Left hindlimb (tissue), 1 donor: Measurements from ENCODE around the gene SLC6A6.

Source experiments
- DNase-seq: peaks from one replicate; pipeline ENCODE4 v3.0.0-alpha.2; 2018

SLC6A6 gene

DNA sequence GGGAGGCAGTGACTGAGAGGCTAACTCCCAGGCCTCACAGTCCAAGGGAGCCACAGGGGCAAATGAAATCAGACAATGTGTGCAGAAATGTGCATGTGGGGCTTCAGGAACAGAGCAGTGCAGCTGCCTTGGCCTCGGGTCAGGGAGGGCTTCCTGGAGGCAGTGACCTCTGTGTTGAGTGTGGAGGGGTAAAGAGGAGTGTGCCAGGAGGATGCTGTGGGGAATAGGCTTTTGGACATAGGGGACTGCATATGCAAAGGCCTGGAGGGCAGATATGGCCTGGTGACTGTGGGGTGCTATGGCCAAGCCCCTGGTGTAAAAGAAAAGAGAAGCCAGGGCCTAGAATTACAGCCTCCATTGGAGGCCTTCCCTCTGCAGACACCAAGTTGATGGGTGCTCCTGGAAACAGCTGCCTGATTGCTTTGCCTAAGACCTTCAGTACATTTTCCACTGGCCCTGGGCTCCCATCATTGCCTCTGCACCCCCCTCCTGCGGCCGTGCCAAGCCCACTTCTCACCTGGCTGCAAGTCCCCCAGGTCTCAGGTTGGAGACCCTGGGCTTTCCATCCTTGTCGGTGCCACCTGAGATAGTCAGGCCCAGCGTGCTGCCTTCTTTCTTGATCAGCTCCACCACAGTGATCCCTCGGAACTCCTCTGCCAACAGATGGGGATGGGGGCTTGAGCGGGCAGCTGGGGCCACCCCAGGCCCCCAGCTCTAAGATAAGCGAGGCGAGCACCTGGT is 122.7 kb downstream of the SLC6A6 start:
- DNase-seq: no peak

DNA sequence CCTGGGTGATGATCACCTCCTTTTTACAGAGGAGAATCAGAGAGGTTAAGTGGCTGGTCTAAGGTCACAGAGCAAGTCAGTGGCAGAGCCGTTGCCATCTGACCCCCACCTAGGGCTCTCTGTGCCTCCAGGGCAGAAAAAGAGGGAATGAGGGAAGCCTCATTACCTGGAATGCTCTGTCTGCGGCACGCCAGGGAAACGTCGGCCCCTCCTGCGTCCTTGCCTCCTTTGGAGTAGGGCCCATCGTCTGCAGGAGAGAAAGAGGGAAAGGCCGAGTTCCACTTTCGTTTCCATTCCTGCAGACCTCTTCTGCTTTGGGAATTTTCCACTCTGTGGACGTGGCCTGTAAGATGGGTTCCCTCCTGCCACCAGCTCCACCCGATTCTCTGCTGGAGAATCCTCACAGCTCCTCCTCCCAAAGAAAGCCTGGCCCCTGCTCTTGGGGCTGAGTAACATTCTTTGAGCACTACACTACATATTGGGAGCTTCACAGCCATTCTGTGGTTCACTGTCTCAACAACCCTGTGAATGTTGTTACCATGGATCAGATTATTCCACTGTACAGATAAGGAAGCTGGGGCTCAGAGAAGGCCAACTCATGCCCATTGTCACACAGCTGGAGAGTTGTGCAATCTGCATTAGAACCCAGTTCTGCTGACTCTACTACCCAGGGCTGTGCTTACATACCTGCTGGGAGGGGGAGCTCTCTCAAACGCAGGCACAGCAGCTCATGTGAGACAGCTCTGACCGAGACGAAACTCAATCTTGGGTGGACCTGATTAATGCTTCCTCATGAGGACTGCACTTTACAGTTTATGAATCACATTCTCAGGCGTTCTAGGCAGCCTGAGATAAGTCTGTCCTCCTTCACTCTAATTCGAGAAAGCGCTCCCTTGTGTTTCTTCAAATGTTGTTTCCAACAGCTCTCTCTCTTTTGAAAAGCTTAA is 123.6 kb downstream of the SLC6A6 start:
- DNase-seq: no peak

DNA sequence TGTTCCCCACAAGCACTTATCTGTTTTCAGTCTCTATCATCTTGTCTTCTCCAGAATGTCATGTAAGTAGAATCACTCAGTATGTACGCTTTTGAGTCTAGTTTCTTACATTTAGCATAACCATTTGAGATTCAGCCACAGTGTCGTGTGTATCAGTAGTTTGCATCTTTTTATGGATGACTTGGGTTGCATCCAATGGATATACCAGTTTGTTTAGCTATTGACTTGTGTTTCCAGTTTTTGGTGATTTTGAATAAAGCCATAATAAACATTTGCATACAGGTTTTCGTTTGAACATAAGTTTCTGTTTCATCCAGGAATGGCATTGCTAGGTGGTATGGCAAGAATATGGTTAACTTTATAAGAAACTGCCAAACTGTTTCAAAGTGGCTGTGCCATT is 125.7 kb downstream of the SLC6A6 start:
- DNase-seq: no peak

DNA sequence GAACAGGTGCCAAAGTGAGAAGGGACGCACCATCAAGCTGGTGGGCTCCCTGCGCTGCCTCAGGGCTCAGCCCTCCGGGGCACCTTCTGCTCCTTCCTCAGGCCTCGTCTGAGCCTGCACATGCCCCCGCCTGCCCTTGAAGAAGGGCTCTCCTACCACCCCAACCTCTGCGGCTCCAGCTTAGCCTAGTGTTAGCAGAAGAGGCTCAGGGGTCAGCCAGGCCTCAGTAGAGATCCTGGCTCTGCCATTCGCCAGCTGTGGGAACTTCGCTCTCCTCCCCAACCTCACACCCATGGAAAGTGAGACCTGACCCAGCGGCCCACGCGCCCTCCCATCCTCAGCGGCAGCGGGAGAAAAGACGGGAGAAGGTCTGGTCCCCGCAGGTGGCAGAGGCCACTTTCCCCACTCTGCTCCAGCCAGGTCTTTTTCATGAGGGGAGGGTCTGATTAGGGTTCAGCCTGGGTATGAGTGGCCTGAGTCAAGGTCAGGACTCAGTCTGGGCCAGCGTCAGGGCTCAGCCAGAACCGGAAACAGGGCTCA is 129.5 kb downstream of the SLC6A6 start:
- DNase-seq: no peak

DNA sequence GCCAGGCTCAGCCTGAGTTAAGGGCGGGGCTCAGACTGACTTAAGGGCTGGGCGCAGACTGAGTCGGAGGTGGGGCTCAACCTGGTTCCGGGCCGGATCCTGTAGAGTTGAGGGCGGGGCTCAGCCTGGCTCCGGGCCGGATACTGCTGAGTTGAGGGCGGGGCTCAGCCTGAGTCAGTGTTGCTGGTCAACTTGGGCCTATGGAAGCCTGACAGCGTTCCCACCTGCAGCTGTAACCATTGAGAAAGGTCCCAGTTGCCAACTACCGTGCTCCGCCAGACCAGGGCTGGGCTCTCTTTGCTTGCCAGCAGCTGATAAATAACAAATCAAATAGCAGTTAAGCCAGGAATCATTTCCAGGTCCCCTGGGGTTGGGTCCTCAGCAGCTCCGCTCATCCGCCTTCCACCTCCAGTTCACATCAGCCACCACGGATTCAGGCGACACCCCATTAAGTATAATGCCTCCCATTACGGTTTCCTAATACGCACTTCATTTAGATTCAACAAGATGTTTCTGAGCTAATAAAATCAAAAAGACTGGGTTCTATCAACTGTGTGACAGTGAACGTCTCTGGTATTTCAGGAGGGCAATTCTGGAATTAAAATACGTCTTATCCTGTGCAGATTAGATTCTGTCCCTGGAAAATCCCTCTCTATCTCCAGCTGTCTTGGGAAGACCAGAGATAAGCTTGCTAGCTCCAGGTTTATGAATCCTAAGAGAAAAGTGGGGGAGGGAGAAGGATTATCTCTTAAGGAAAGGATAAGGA is 130.5 kb downstream of the SLC6A6 start:
- DNase-seq: no peak

DNA sequence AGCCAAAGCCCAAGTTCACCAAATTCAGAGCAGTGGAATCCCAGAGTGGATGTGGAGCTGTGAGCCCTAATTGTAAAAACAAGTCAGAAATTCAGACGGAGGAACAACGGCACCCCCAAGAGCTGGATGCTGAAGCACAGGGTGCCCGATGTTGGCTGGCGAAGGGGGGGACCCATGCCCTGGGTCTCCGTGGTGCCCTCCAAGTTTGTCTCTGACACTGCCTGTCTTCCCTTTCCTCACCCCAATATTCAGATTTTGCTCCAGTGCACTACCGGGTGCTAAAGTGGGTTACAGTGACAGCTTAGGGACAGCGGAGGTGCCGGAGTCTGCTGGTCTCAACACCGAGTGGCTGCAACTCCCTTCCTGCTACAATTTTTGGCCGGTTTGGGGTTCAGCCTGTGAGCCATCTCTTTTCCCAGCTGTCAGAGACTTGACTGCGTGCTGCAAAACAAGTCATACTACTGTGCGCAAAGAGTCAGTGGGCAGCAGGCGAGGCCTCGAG is 131.1 kb downstream of the SLC6A6 start:
- DNase-seq: no peak

DNA sequence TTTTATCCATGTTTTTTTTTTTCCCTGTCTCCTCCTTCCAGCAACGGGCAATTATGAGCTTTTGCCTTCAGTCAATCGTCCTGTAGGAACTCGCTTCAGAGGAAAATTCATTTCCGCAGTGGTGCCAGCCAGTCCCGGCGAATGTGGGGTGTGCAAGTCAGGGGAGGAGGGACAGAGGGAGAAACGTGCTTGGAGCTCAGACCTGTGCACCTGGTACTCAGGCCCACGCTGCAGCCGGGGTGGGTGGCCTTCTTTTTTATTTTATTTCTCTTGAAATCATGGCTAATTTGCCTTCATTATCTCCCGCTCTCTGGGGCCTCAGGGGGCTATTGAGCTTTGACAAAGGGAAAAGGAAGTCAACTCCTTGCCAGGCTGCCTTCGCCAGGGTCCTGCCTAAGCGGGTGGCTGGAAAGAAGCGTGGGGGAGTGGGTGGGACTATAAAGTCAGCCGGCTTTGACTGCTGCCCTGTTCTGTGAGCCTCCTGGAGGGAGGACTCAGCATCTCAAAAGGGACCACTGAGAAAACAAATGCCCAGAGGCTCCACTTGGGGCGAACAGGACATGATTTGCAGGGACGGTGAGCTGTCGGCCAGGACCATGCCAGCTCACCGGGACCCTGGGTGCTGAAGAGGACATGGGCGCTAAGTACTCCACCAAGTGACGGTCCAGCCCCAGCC is 132.2 kb downstream of the SLC6A6 start:
- no peak for DNase-seq

DNA sequence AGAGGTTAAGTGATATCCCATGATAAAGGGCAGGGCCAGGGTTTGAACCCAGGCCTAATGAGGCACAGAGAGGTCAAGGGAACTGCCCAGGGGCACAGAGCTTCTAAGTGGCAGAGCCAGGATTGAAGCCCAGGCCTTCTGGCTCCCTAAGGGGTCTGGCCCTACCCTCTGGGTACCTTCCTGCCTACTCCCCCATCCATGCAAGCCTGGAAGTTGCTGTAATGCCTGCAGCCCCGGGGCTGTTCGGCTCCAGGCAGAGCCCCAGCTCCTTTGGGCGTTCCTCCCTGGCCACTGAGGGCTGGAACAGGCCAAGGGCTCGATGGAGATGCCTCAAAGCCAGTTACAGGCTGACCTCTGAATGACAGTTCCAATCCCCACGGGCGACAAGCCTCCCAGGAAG is 133.2 kb downstream of the SLC6A6 start:
- no peak for DNase-seq

DNA sequence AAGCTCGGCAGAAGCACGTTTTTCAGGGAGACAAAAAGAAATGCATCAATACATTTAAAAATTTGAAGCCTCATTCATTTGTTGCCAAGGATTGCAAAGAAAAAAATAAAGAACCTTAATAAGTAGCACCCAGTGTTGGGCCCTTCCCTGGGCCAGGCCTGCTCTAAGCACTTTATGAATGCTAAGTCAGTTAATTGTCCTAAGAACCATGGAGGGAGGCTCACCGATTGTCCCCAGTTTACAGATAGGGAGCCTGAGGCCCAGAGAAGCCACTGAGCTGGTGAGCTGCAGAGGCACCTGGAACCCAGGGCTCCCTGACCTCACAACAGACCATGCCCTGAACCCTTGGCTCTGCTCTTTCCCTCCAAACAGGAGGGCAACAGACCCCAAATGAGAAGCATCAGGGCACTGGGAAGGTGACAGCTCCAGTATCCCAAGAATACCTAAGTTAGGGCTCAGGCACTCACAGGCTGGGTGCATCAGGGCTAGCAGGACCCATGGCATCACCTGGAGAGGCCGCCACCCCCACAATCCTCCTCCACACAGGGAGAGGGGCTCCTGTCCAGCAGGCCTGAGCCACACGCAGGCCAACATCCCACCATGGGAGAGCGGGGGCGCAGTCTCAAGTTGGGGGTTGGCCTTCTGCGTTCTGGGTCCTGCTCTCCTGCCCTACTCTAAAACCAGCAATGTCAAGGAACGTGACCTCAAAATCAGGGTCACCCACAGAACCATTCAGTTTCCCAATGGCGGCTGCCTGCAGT is 133.8 kb downstream of the SLC6A6 start:
- no peak for DNase-seq

DNA sequence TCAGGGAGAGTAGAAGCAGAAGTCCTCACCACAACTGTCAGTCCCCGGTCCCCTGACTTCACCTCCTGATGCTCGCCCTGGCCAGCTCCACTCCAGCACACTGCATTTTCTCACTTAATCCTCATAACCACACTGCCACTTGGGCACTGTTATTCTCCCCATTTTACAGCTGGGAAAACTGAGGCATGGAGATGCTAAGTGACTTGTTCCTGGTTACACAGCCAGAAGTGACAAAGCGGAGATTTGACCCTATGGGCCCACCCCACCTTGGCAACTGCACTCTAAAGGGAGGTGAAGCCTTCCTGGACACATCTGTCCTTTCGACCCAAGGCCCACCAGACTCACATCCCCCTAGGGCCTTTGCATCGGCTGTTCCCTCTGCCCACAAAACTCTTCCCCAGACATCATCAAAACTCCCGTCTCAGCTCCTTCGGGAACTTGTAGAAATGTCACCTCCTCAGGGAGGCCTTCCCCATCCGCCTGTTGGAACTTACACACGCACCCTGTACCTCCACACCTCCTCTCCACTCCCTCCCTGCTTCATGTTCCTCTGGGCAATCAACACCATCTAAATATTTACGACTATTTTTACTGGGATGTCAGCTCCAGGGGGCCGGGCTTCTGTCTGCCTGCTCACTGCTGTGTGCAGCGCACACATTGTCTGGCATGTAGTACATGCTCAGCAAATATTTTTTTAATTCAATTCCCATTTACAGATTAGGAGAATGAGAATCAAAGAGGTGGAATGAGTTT is 134.6 kb downstream of the SLC6A6 start:
- DNase-seq: no peak

DNA sequence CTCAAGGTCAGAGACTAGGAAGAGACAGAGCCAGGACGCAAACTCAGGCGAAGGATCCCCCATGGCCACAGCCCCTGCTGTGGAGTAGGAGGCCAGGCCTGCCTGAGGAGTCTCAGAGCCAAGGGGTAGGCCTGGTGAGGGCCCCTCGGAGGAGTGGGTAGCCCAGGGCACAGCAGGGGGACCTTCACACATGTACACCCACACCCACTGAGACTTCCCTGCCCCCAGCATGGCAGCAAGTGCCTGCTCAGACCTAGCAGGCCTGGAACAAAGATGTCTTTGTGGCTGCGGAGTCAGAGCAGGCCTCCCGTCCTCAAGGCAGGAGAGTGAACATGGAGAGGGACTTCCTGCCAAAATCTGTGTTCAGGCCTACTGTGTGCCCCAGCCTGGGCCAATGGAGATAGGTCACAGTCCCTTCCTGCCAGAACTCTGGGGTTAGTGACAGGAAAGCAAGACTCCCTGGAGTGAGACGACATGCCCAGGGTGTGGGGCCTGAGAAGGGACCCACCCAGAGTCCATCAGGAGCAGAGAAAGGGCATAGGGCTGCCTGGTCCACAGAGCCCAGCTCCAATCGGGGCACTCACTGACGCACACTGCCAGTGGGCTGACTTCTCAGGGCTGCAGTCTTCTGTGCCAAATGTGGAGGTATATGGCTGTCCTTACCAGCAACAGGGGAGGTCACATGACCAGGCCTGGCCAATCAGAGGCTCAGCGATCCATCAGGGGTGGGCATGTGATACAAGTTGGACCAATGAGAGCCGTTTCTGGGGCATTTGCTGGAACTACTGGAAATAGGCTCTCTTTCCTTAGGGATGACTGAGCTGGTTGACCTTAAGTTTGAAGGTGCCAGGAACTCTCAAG is 135.4 kb downstream of the SLC6A6 start:
- DNase-seq: no peak

DNA sequence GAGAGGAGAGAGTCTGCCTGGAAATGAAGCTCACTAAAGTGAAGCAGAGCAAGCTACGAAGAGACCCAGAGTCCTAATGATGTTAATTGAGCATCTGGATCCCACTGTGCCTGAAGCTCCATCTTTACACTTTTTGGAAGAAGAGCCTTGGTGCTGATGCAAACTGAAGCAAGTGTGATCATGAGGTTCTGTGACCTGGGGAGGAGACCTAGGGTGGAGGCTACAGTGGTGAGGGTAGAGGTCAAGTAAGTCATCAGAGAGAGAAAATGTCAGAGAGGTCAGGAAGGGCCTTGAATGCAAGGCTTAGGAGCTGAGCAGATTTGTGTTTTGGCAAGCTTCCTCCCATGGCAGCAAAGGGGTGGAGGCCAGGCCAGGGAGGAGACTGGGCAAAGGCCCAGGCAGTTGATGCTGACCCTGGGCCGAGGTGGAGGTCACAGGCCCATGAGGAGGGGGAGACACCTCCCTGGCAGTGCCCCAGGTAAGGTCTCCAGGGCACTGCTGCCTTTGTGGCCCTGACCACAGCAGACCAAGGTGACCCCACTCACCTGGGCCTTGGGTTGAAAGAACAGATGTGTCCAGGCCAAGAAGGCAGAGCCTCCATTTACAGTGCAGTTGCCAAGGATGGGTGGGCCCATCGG is 136.2 kb downstream of the SLC6A6 start:
- DNase-seq: no peak
